AG08395 (cell line): Measurements from ENCODE around the gene ASB2.

Source experiments
- DNase-seq: peaks from one replicate; pipeline ENCODE4 v3.0.0; 2012; ENCODE audit warnings: mixed read lengths, low spot score

The ASB2 gene

GRCh38 chr14:94001501-94002396 lies 25.4 kb upstream of the ASB2 start:
- DNase-seq, result peak; percentile 85

DNA sequence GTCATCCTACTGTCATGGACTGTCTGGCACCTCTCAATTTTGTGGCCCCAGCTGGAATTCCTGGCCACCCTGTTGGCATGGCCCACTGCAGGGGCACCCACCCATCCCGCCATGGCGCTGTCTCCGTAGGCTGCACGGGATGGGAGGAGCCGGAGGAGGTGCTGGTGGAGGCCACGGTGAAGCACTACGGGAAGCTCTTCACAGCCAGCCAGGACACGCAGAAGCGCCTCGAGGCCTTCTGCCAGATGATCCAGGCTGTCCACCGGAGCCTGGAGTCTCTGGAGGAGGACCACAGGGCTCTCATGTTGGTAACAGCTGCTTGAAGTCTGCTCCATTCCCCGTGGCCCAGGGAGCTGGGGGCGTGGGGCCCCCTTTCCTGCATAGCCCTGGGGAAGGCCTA lies 24.6 kb upstream of the ASB2 start:
- no peak for DNase-seq

GRCh38 chr14:94000267-94000666 lies 23.9 kb upstream of the ASB2 start:
- no peak for DNase-seq

- no peak for DNase-seq
Measured at GRCh38 chr14:93999573-93999972, 23.2 kb upstream of the ASB2 start.

- DNase-seq, result no peak
Measured at GRCh38 chr14:93998871-93999403, 22.6 kb upstream of the ASB2 start.

DNA sequence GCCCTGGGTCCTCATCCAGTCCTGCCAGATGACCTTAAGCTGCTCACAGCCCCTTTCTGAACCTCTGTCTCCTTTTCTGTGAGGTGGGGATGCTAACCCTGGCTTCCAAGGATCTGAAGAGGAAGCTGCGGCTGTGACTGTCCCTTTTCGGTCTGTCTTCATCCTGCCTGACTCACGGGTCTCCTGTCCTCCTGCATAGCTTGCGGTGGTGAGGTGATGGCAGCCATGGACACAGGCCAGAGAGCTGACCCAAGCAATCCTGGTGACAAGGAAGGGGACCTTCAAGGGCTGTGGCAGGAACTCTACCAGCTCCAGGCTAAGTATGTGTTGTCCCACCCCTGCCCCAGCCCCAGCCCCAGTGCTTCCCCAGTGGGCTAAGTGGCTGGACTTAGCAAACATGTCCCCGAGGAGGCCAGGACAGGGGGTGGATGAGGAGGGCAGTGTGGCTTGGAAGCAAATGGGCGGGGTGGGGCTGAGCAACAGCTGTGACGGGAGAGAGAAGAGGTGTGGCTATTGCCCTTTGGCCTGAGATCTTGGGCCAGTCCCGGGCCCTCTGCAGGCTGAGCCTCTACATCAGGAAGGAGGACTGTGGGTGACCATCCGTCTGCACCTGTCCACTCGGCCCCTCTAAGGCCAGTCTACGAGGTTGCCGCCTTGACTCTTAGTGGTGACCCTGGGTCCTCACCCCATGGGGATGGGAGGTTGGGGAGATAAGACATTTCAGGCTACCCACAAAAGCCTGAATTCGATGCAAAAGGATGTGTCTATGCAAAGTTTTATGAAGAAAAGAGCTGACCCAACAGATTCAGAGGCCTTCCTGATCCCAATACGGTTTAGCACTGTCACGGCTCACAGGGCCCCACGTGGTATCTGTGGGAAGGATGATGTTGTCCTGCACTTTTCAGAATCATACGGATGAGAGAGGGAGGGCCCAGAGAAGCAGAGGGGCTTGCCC lies 21.8 kb upstream of the ASB2 start:
- DNase-seq, result no peak

GRCh38 chr14:93997082-93997481 lies 20.7 kb upstream of the ASB2 start, which contains the start of gene CCDC197:
Gene CCDC197 (plus strand): TSS chr14:93997301. CDS start chr14:93998132, 831 bp downstream.
- no peak for DNase-seq

GRCh38 chr14:93996130-93996695 lies 19.8 kb upstream of the ASB2 start:
- DNase-seq, result no peak

GRCh38 chr14:93994919-93995682 lies 18.7 kb upstream of the ASB2 start:
- DNase-seq, result peak; percentile 79

- DNase-seq, result no peak
Measured at GRCh38 chr14:93993382-93993781, 17.0 kb upstream of the ASB2 start.

GRCh38 chr14:93991649-93992048 lies 15.3 kb upstream of the ASB2 start:
- DNase-seq, result no peak

DNA sequence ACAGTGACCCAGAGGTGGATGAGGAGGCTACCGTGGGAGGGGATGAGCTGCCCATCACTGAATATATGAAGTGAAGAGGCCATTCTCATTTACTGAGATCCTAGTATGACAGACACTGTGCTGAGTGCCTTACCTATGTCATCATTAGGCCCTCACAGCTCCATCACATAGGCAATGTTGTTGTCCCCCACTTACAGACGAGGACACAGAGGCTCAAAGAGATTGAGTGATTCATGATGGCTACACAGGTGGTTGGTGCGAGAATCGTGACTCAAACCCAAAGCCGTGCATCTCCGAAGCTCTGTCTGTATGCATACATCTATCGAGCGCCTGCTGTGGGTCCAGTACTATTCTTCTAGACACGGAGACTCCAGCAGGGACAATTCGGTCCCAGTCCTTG lies 14.8 kb upstream of the ASB2 start:
- no peak for DNase-seq

DNA sequence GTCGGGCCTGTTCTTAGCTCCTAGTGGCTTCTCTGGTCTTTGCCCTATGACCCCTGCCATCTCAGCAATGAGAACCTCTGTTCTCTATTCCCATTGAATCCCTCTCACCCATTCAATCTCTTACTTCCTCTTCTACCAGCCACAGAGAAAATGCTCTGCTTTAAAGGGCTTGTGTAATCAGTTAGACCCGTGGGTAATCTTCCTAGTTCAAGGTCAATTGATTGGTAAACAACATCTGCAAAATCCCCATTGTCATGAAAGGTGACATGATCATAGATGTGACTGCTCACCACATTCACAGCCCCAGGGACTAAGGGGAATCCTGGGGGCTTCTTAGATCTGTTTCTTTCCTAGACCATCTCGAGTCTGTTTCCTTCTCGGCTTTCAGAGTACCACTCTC lies 13.6 kb upstream of the ASB2 start:
- no peak for DNase-seq

- no peak for DNase-seq
Measured at GRCh38 chr14:93987815-93988476, 11.6 kb upstream of the ASB2 start.

GRCh38 chr14:93987376-93987775 lies 11.0 kb upstream of the ASB2 start:
- no peak for DNase-seq

GRCh38 chr14:93986955-93987354 lies 10.6 kb upstream of the ASB2 start:
- no peak for DNase-seq

DNA sequence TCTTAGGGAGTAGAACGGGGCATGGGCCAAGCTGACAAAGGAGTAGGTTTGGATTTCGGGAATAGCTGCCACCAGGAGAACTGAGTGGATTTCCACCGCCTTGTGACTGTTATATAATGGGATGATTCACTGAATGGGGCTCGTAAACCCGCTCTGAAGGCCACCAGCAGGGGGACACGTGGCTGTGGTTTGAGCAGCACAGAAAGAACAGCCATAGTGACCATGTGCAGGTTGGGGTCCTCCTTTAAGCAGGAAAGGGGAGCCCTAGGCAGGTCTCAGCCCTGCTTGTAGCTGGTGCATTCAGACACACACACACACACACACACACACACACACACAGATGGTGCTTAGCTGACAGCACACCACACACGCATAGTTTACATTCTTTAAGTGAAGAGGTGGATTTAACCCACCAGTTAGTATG lies 8.6 kb upstream of the ASB2 start:
- peak; percentile 78 for DNase-seq

DNA sequence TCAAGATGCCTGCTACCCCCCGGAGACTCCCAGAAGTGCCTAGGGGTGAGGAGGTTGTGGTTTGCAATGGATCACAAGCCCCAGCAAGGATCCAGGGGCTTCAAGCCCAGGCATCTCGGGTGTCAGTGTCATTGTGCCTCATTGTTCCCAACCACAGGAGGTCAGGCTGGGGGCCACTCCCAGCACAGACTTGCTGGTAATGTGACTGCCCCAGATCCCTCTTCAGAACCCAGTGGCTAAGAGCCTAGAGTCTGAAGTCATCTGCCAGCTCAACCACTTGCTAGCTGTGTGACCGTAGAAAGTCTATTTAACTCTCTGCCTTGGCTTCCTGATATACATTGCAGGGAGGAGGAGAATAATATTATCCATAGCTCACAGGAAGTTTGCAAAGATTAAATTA lies 7.7 kb upstream of the ASB2 start:
- peak; percentile 57 for DNase-seq

DNA sequence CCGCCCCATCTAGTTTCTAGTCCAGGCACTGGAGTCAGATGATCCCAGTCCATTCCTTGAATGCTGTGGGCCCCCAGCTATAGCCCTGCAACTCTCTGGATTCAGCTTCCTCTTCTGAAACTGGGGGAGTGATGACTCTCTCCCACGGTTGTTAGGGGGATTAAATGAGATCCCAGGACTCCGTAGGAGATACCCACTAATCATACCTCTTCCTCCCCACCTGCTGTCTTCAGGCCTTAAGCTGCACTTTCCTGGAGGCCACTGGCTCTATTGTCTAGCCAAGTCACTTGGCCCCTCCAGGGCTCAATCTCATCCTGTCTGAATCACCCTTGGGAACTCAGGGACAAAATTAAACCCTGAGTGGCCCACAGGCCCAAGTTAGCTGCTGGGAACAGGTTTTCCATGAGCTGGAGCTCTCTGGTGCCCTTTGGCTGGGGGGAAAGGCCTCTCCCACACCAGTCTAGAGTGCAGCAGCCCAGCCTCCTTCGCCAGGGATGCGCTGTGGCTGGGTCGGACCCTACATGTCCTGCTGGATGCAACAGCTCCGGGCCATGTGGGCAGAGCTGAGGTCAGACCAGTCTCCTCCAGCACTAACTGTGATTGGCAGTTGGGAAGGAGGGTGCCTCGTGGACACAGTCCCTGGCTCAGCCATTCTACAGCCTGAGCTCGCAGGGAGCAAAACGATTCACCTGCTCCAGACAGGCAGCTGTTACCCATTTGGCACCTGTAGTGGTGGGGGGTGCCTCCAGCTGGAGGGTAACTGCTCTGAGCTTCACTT lies 6.0 kb upstream of the ASB2 start:
- DNase-seq, result no peak
